Activated naive CD4-positive, alpha-beta T cell (primary cell): ENCODE data around the gene LCE7A.

Experiments
- DNase-seq, 4 experiments: peaks; one replicate each; lab custom pipeline; 2025; lab: John Stamatoyannopoulos, UW

LCE7A gene

GRCh38 chr1:152880316-152880715, 20.5 kb downstream of the LCE7A start:
- DNase-seq = no peak

DNA sequence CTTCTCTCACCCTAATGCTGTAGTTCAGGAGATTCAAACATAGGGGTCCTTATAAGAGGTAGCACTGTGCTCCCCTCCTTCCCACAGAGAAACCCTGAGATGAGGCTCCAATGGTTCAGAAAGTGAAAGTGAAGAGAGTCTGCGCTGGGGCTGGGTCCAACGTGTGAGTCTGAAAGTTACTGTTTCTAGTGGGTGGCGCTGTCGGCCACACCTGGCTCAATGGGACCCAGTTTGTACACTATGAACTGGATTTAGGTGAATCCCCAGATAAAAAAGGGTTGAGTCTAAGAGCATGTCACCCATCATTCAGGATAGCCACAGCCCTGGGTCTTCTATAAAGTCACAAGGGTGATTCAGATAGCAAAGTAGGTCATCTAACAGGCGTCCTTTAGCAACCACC, 21.1 kb downstream of the LCE7A start:
- no peak for DNase-seq

DNA sequence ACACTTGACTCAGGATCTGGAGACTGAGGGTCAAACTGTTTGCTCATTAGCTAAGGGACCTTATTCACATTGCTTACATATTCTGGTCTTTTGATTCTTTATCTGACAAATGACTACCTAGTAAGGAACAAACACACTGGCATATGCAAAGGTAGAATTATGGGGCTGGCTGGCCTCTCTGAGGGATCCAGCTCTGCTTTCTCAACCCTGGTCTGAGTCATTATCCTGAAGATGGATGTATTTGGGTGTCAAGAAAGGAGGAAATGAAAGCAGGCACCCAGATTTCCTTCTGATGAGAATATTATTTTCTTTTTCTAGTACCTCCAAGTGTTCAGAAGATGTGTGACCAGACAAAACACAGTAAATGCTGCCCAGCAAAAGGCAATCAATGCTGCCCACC, 24.3 kb downstream of the LCE7A start:
- DNase-seq = no peak

DNA sequence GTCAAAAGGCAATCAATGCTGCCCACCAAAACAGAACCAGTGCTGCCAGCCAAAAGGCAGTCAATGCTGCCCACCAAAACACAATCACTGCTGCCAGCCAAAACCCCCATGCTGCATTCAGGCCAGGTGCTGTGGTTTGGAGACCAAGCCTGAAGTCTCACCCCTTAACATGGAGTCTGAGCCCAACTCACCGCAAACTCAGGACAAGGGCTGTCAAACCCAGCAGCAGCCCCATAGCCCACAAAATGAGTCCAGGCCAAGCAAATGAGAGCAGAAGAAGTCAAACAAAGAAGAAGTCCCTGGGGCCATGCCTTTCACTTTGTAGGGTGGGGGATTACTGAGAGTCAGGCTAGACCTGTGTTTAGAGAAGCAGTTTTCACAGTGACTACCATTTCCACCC, 24.7 kb downstream of the LCE7A start:
- DNase-seq = no peak

- no peak for DNase-seq
These were observed 25.3 kb downstream of the LCE7A start for GRCh38 chr1:152884966-152885624.

DNA sequence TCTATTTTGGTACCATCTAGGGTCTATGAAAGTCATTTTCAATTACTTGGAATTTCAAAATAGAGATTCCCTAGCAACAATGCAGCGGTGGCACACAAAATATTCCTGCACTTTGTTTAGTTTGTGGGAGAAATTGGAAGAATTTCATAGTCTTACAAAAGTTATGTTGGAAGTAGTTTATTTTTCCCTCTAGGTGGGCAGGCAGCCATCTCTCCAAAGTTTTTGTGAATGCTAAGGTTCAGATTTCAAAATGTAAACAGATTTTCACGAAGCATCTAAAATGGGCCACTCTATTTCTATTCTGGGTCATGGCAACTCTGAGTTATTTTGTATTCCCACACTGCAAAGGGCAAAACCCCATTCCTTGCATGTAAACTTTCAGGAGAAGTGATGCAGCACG, 26.3 kb downstream of the LCE7A start:
- no peak for DNase-seq

DNA sequence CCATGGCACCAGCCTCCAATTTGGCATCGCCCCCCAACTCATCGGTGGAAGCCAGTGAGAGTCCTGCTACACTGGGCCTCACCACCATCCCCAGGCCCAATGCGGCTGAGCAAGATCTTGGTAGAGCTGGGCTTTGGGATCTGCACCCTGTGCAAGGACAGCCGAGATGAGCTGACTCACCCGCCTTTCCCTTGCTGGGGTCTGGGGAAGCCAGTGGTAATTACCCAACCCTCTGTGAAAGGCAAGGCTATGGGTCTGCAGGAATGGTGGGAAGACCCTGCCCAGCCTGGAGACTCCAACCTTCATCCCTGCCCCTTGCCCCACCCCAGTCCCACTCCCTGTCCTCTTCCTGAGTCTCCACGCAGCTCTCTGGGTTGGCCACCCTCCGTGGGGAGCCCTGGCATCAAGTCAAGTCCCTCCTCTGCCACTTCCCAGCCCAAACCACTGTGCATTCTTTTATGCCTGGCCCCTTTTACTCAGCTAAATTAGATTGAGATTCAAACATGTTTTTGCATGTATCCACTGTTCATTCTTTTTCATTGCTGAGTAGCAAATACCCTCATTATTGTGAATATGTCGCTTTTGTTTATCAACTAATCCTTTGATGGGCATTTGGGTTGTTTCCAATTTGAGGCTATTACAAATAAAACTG, 27.1 kb downstream of the LCE7A start:
- no peak for DNase-seq

GRCh38 chr1:152888126-152888525, 28.3 kb downstream of the LCE7A start:
- DNase-seq = no peak

GRCh38 chr1:152899027-152899426, 39.2 kb downstream of the LCE7A start:
- DNase-seq = no peak

DNA sequence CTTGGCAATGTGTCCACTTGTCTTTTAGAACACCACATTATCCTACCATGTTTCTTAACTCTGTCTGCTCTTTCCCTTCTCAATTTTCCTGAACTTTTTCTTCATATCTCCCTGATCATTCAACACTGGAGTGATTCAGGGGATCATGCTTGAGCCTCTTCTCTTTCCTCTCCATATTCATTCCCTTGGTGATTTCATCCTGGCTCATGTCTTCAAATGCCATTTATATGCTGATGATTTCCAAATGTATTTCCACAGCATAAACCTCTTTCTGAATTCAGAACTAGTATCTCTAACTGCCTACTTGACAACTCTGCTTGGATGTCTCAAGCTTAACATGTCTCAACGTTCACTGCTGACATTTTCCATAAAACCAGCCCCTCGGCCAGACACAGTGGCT, 40.1 kb downstream of the LCE7A start:
- DNase-seq = no peak

DNA sequence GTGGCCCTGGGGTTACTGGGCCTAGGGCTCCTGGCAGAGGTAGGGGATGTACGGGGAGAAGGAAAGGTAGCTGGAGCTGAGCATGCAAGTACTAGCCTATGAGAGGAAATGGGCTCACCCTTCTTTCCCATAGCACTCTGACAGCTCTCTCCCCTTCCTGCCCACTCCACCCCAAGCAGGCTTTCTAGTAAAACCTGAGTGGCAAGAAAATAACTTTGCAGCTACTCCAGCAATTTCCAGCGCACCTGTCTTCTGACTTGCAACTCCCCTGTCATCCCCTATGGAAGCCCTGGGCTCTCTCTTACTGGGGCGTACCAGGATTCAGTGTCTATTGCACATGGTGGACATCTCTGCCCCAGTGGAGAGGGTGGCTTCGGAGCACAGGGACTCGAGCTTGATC, 41.8 kb downstream of the LCE7A start:
- no peak for DNase-seq

DNA sequence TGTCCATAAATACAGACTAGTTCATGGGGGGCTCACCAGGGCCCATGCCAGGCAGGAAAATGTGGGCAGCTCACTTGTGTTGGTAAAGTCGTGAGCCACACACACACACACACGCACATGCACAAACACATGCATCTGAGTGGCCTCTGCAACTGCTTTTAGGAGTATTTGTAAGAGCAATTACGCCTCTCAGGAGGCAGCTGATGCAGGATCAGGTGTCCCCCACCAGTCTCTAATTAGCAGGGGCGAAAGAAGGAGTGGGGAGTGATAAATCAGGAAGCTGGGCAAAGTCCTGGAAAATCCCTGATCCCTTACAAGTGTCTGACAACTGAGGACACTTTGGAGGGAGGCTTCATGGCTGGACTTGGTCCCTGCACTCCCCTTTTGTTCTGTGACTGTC, 42.8 kb downstream of the LCE7A start:
- no peak for DNase-seq

DNA sequence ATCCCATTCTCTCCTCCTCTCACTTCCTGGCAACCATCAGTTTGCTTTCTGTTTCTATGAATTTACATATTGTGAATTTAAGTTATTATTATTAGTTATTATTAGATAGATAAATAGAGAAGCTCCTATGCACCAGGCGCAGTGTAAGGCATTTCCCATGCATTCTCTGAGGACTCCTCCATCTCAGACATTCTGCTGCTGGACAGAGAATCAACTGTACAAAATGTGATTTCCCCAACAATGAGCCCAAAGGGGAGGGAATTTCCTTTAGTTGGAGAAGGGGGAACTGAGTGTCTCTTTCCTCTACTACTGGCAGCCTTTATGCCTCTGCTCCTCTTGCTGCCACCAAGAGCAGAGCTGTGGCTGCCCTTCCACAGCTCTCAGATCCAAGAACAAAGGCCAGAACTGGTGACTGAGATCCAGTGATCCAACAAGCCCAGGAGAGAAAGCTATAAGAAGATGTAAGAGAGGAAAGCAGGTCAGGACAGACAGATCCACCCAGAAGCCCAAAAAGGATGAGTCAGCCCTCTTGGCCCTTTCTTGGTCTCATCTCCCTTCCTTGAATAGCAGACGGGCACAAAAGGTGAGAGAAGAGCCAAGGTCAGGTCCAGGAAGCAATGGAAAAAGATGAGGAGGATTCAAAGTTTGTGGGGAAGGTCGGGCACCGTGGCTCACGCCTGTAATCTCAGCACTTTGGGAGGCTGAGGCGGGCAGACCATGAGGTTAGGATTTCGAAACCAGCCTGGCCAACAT, 45.1 kb downstream of the LCE7A start:
- no peak for DNase-seq

DNA sequence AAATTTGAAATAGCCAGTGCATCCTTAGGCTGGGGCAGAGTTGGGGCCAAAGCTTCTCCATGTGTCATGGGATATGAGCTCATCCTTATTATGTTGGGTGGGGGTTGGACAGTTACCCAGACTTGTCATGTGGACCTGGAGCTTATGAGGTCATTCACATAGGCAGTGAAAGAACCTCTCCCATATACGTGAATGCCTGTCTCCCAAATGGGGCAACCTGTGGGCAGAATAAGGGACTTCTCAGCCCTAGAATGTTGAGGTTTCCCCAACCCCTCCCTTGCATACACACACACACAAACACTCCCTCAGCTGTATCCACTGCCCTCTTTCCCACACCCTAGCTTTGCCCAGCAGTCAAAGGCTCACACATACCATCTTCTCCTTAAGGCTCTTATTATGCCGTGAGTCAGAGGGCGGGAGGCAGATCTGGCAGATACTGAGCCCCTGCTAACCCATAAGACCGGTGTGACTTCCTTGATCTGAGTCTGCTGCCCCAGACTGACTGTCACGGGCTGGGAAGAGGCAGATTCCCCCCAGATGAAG, 46.3 kb downstream of the LCE7A start:
- no peak for DNase-seq

- DNase-seq = no peak
These were observed 48.1 kb downstream of the LCE7A start, which contains the start of gene IVL for GRCh38 chr1:152907686-152908601. TSS of gene IVL (plus strand) at chr1:152908546. CDS start at chr1:152909798, 1,252 bp downstream.

DNA sequence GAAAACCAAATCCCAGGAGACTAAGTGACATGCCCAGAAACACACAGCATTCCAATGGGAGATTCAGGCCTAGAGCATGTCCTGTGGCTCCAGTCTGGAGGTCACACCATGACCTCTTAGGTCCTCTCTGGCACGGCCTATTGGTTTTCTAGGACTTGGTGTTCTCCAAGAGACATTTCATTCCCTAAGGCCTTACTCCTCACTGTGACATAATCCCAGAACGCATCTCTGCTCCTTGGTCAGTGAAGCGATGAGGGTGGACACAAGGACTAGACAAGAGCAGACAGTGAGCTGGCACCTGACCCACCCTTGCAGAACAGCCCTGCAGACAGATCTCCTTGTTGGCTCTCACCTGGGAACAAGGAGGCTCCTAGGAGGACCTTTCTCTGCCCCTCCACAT, 49.4 kb downstream of the LCE7A start:
- no peak for DNase-seq
